NCI-H345 treated with DMSO at 0.1 percent for 48 hours (cell line): ENCODE measurements around the gene SLC39A10.
"Not testable (repeated sequence)": the region's sequence is repeated elsewhere in the genome, so short reads cannot be mapped to it uniquely, and the experiment has no call there.

Experiments
- DNase-seq: peaks from one replicate; lab custom pipeline; 2025; ENCODE audit not compliant: unreplicated experiment; lab: John Stamatoyannopoulos, UW

SLC39A10 gene

GRCh38 chr2:195670191-195670590 is 13.2 kb downstream of the SLC39A10 start:
- no peak for DNase-seq

- no peak for DNase-seq
These were observed 14.5 kb downstream of the SLC39A10 start for GRCh38 chr2:195671563-195671962.

GRCh38 chr2:195672674-195673073 is 15.6 kb downstream of the SLC39A10 start:
- DNase-seq, result no peak

- no peak for DNase-seq
These were observed 17.6 kb downstream of the SLC39A10 start for GRCh38 chr2:195674491-195675221.

- DNase-seq, result no peak
These were observed 18.9 kb downstream of the SLC39A10 start for GRCh38 chr2:195675783-195676427.

- DNase-seq, result no peak
These were observed 20.3 kb downstream of the SLC39A10 start for GRCh38 chr2:195677290-195677689.

- no peak for DNase-seq
These were observed 20.9 kb downstream of the SLC39A10 start for GRCh38 chr2:195677884-195678283.

- DNase-seq, result no peak
These were observed 25.1 kb downstream of the SLC39A10 start for GRCh38 chr2:195682077-195682476.

- DNase-seq, result no peak
These were observed 26.1 kb downstream of the SLC39A10 start for GRCh38 chr2:195683174-195683573.

GRCh38 chr2:195686564-195686963 is 29.5 kb downstream of the SLC39A10 start:
- no peak for DNase-seq

- no peak for DNase-seq
These were observed 30.5 kb downstream of the SLC39A10 start for GRCh38 chr2:195687320-195688086.

GRCh38 chr2:195692531-195692930 is 35.5 kb downstream of the SLC39A10 start:
- not testable (repeated sequence) for DNase-seq

GRCh38 chr2:195694553-195694952 is 37.5 kb downstream of the SLC39A10 start:
- DNase-seq, result no peak

- no peak for DNase-seq
These were observed 38.1 kb downstream of the SLC39A10 start for GRCh38 chr2:195695002-195695631.

- no peak for DNase-seq
These were observed 39.0 kb downstream of the SLC39A10 start for GRCh38 chr2:195696012-195696411.

- no peak for DNase-seq
These were observed 40.7 kb downstream of the SLC39A10 start for GRCh38 chr2:195697681-195698220.

GRCh38 chr2:195700480-195700879 is 43.5 kb downstream of the SLC39A10 start:
- no peak for DNase-seq

- no peak for DNase-seq
These were observed 49.3 kb downstream of the SLC39A10 start for GRCh38 chr2:195706161-195706900.

GRCh38 chr2:195709901-195710806 is 53.1 kb downstream of the SLC39A10 start:
- no peak for DNase-seq
